K562 (cell line): ENCODE measurements around the gene TMEM273. TPM values are rescaled to one million over a fixed set of nuclear protein-coding genes. Genes with fewer than 3 reads are reported as not detected.

Experiments used
- L3MBTL2 ChIP-seq: fragments of 450-650 bp; IDR thresholded peaks from 2 replicates; pipeline ENCODE4 v1.6.1; 2016; ENCODE audit warnings: mild to moderate bottlenecking, moderate library complexity
- MEF2D ChIP-seq: conservative IDR thresholded peaks from 2 replicates; pipeline ENCODE4 v1.6.1; 2016; ENCODE audit warnings: low read depth, missing genetic modification characterization, missing compliant biosample characterization
- NR2F6 ChIP-seq: fragments of 450-650 bp; formaldehyde crosslinking; IDR thresholded peaks from 2 replicates; pipeline ENCODE4 v1.4.0; 2020; ENCODE audit warnings: mild to moderate bottlenecking
- POLR2AphosphoS5 ChIP-seq: IDR thresholded peaks from 2 replicates; pipeline ENCODE4 v1.6.1; 2011; ENCODE audit warnings: mild to moderate bottlenecking, low read depth, low read length, moderate library complexity; ENCODE audit not compliant: control insufficient read depth, insufficient read depth
- PPARD ChIP-seq: fragments of 250-450 bp; sonication (Bioruptor Pico); IDR thresholded peaks from 2 replicates; pipeline ENCODE4 v1.8.0; 2022; ENCODE audit warnings: inconsistent platforms, mild to moderate bottlenecking, moderate library complexity
- RBM34 ChIP-seq: fragments of 200-400 bp; formaldehyde crosslinking; IDR thresholded peaks from 2 replicates; pipeline ENCODE4 v1.6.1; 2018; ENCODE audit warnings: low read length, borderline replicate concordance; ENCODE audit not compliant: insufficient read depth
- TEAD1 ChIP-seq, 2 experiments: fragments of 450-650 bp in 1 of 2; sonication (generic) in 1 of 2; formaldehyde crosslinking; IDR thresholded peaks; 2 replicates each; pipeline versions ENCODE4 v1.4.0 to v1.8.0; 2020 to 2022; ENCODE audit warnings: mild to moderate bottlenecking in 2 of 2, missing genetic modification reagents in 1 of 2
- XRCC4 ChIP-seq: IDR thresholded peaks from one replicate; pipeline ENCODE4 v1.6.1; 2011; ENCODE audit not compliant: insufficient read depth, insufficient read length; ENCODE audit errors: extremely low read depth
- YY1 ChIP-seq, 3 experiments: IDR thresholded peaks; 2 replicates each; pipeline ENCODE4 v1.6.1; 2011; ENCODE audit warnings: low read length in 2 of 3, mild to moderate bottlenecking in 2 of 3, moderate library complexity in 2 of 3, borderline replicate concordance in 1 of 3, control low read depth in 1 of 3, low read depth in 1 of 3; ENCODE audit not compliant: insufficient read depth in 3 of 3, insufficient replicate concordance in 2 of 3, control insufficient read depth in 1 of 3, insufficient read length in 1 of 3; ENCODE audit errors: extremely low read depth in 1 of 3
- ZKSCAN3 ChIP-seq: fragments of 250-450 bp; sonication (Bioruptor Pico); IDR thresholded peaks from 2 replicates; pipeline ENCODE4 v1.4.0; 2020
- ZNF140 ChIP-seq: fragments of 250-450 bp; sonication (Bioruptor Pico); IDR thresholded peaks from 2 replicates; pipeline ENCODE4 v1.8.0; 2021; ENCODE audit warnings: moderate library complexity, mild to moderate bottlenecking, inconsistent platforms
- ZNF3 ChIP-seq: fragments of 250-450 bp; sonication (Bioruptor Pico); IDR thresholded peaks from 2 replicates; pipeline ENCODE4 v1.5.0; 2021; ENCODE audit warnings: mild to moderate bottlenecking, moderate library complexity
- ZNF347 ChIP-seq: fragments of 450-650 bp; formaldehyde crosslinking; IDR thresholded peaks from 2 replicates; pipeline ENCODE4 v1.4.0; 2020; ENCODE audit warnings: low read depth, mild to moderate bottlenecking, moderate library complexity
- polyA plus RNA-seq, 8 experiments: library from polyadenylated mRNA; depleted of rRNA in 4 of 8; stranded (reverse) in 5 of 8; unstranded in 3 of 8; fragments of >200 nt; fragmentation: Nextera tagmentation in 2 of 8; fragmentation: Illumina TruSeq in 1 of 8; extraction: Ambion mirVana in 2 of 8; extraction: Trizol in 1 of 8; gene quantifications; 2 replicates each; pipeline versions ENCODE4 v1.2.1 to v1.2.3, GENCODE V29; 2011 to 2014; ENCODE audit warnings: inconsistent platforms in 1 of 8, missing spikeins in 1 of 8
- total RNA-seq, 7 experiments: library from RNA; depleted of rRNA in 6 of 7; stranded (reverse); fragments of >200 nt in 6 of 7; fragmentation: Illumina TruSeq in 2 of 7; extraction: Trizol in 2 of 7; gene quantifications; 2 replicates each; pipeline versions ENCODE4 v1.2.1 to v1.2.3, GENCODE V29; 2011 to 2021; ENCODE audit warnings: low replicate concordance in 1 of 7
- TF ChIP-seq, protein P1 (sequence below): fragments of 450-650 bp; formaldehyde crosslinking; conservative IDR thresholded peaks from 2 replicates; pipeline ENCODE4 v1.4.0; 2022; ENCODE audit warnings: mild to moderate bottlenecking, missing genetic modification characterization
- TF ChIP-seq, protein P2 (sequence below), 2 experiments: fragments of 200-800 bp in 1 of 2; sonication (Bioruptor generic) in 1 of 2; sonication (generic) in 1 of 2; formaldehyde crosslinking in 1 of 2; IDR thresholded peaks in 1 of 2; conservative IDR thresholded peaks in 1 of 2; 2 replicates each; pipeline versions ENCODE4 v1.5.0 to v1.6.1; 2016 to 2020; ENCODE audit warnings: missing compliant biosample characterization in 1 of 2, missing genetic modification characterization in 1 of 2, missing genetic modification reagents in 1 of 2
- TF ChIP-seq, protein P3 (sequence below), 2 experiments: IDR thresholded peaks; 2 replicates each; pipeline ENCODE4 v1.6.1; 2011; ENCODE audit warnings: borderline replicate concordance in 1 of 2, control low read depth in 1 of 2, low read depth in 1 of 2, low read length in 1 of 2, mild to moderate bottlenecking in 1 of 2, mixed read lengths in 1 of 2, moderate library complexity in 1 of 2; ENCODE audit not compliant: insufficient read depth in 1 of 2, insufficient read length in 1 of 2, poor library complexity in 1 of 2, severe bottlenecking in 1 of 2; ENCODE audit errors: extremely low read depth in 1 of 2
- TF ChIP-seq, protein P4 (sequence below): fragments of 250-450 bp; sonication (Bioruptor Pico); IDR thresholded peaks from 2 replicates; pipeline ENCODE4 v1.8.0; 2022; ENCODE audit warnings: inconsistent platforms, mild to moderate bottlenecking, moderate library complexity, borderline replicate concordance
- TF ChIP-seq, protein P5 (sequence below): fragments of 250-450 bp; sonication (Bioruptor Pico); IDR thresholded peaks from 2 replicates; pipeline ENCODE4 v1.8.0; 2021; ENCODE audit warnings: borderline replicate concordance, mild to moderate bottlenecking, moderate library complexity; ENCODE audit not compliant: poor library complexity, severe bottlenecking

Gene TMEM273
- total and polyA plus RNA-seq, 9 of the 15 experiments (the other 6 are each of a cell fraction or from before 2014, with no cell fraction given) = 39.2 to 131 (median 95.6) TPM

DNA sequence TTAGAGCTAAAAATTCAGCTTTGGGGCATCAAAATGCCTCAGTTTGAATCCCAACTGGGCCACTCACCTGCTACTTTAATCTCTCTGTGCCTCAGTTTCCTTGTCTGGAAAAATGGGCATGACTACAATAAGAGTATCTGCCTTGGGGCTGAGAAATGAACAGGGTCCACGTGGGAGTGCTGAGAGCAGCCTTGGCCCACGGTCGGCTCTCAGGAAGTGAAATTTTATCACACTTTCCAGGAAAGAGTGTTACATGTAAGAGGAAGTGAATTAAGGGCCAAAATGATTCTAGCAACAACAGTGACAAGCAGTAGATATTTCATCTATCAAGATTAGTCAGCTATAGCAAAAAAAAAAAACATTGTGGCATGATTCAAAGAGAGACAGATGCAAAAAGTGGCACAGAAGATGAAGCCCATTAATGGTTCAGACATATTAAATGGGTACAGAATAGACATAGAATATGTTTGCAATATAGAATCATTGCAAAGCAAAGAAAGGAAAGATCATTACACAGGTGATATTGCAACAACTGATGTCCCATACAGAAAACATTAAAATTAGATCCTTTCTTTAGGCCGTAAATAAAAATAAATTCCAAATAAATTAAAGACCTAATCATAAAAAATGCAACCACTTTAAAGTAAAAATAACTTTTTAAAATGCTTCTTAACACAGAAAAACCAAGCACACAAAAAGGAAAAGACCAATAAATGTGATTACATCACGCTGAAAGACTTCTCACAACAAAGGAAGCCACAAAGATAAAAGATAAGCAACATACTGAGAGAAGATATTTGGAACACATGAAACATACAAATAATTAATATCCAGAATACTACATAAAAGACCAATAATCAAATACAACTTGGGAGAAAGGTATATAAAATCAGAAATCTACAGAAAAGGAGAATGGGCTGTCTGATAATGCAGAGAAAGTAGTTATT lies 4.3 kb downstream of the TMEM273 start (continued):
- TF ChIP-seq, protein P1, sequence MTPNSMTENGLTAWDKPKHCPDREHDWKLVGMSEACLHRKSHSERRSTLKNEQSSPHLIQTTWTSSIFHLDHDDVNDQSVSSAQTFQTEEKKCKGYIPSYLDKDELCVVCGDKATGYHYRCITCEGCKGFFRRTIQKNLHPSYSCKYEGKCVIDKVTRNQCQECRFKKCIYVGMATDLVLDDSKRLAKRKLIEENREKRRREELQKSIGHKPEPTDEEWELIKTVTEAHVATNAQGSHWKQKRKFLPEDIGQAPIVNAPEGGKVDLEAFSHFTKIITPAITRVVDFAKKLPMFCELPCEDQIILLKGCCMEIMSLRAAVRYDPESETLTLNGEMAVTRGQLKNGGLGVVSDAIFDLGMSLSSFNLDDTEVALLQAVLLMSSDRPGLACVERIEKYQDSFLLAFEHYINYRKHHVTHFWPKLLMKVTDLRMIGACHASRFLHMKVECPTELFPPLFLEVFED = no peak
- TF ChIP-seq ZNF3 (CRISPR knock-in tag) = no peak
- no peak for TF ChIP-seq ZKSCAN3 (CRISPR knock-in tag)
- peak in 1 of 2 experiments; percentile 43; a peak in 1 of 4 replicates for TF ChIP-seq TEAD1 (CRISPR knock-in tag; IDR thresholded peaks at IDR 0.05)
- TF ChIP-seq ZNF347 = no peak
- TF ChIP-seq POLR2AphosphoS5 = peak; percentile 55; the same call in 1 of the 2 replicates
- TF ChIP-seq, protein P2, sequence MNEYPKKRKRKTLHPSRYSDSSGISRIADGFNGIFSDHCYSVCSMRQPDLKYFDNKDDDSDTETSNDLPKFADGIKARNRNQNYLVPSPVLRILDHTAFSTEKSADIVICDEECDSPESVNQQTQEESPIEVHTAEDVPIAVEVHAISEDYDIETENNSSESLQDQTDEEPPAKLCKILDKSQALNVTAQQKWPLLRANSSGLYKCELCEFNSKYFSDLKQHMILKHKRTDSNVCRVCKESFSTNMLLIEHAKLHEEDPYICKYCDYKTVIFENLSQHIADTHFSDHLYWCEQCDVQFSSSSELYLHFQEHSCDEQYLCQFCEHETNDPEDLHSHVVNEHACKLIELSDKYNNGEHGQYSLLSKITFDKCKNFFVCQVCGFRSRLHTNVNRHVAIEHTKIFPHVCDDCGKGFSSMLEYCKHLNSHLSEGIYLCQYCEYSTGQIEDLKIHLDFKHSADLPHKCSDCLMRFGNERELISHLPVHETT (CRISPR knock-in tag; conservative IDR thresholded peaks at IDR 0.05 in 1 of 2, IDR thresholded peaks at IDR 0.05 in 1 of 2) = 0 out of 4 replicates have a peak, but pooled peaks of 1 of the 2 experiments have one; percentile 22
- no peak for TF ChIP-seq XRCC4
- TF ChIP-seq MEF2D (tag) = no peak
- TF ChIP-seq L3MBTL2 = peak; percentile 94
- TF ChIP-seq ZNF140 (CRISPR knock-in tag) = no peak
- TF ChIP-seq PPARD (CRISPR knock-in tag) = no peak
- TF ChIP-seq YY1 (IDR thresholded peaks at IDR 0.05; ENCODE audit: borderline replicate concordance in 1 of 3, control insufficient read depth in 1 of 3, extremely low read depth in 1 of 3, insufficient read depth in 3 of 3, insufficient read length in 1 of 3, insufficient replicate concordance in 2 of 3, low read depth in 1 of 3, low read length in 2 of 3) = no peak
- TF ChIP-seq, protein P3, sequence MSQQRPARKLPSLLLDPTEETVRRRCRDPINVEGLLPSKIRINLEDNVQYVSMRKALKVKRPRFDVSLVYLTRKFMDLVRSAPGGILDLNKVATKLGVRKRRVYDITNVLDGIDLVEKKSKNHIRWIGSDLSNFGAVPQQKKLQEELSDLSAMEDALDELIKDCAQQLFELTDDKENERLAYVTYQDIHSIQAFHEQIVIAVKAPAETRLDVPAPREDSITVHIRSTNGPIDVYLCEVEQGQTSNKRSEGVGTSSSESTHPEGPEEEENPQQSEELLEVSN (IDR thresholded peaks at IDR 0.05; ENCODE audit: borderline replicate concordance in 1 of 2, extremely low read depth in 1 of 2, insufficient read depth in 1 of 2, insufficient read length in 1 of 2, low read depth in 1 of 2, low read length in 1 of 2, poor library complexity in 1 of 2, severe bottlenecking in 1 of 2) = peak; percentile 41 to 58
- TF ChIP-seq, protein P4, sequence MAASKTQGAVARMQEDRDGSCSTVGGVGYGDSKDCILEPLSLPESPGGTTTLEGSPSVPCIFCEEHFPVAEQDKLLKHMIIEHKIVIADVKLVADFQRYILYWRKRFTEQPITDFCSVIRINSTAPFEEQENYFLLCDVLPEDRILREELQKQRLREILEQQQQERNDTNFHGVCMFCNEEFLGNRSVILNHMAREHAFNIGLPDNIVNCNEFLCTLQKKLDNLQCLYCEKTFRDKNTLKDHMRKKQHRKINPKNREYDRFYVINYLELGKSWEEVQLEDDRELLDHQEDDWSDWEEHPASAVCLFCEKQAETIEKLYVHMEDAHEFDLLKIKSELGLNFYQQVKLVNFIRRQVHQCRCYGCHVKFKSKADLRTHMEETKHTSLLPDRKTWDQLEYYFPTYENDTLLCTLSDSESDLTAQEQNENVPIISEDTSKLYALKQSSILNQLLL (CRISPR knock-in tag) = no peak
- TF ChIP-seq, protein P5, sequence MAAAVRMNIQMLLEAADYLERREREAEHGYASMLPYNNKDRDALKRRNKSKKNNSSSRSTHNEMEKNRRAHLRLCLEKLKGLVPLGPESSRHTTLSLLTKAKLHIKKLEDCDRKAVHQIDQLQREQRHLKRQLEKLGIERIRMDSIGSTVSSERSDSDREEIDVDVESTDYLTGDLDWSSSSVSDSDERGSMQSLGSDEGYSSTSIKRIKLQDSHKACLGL (CRISPR knock-in tag) = peak; percentile 9
- no peak for TF ChIP-seq NR2F6 (CRISPR knock-in tag)
- no peak for TF ChIP-seq RBM34
